ENCODE data around the gene USP24. TPM values are rescaled to one million over a fixed set of nuclear protein-coding genes. Genes with fewer than 3 reads are reported as not detected.

Gene USP24
- total and polyA plus RNA-seq, 12 donors: 11.3 to 45.1 (median 25.9) TPM

GRCh38 chr1:55043011-55043410, 172.2 kb downstream of the USP24 start:
- Histone ChIP-seq H3K36me3 (replicated peaks in 1 of 2) (no peaks in the 10 kb centered on the region), H3K27ac (no peak overlapping the region), H3K27me3 (peaks cover 29% of the 10 kb centered on the region), H3K9me3 (replicated peaks in 1 of 3) (no peaks in the 10 kb centered on the region), H3K4me1 (replicated peaks in 1 of 2) (peaks cover 0 to 5% of the 10 kb centered on the region in 2 donors), H3K4me3 (no peak overlapping the region)
- intact Hi-C loops (cut with DNase I): no loop called here
- 61 to 79% (median 65%) methylated on average over 2 of the region's 2 CpGs for WGBS, 4 donors
- TF ChIP-seq POLR2A (IDR thresholded peaks at IDR 0.05): no peak
- no peak for TF ChIP-seq CTCF (IDR thresholded peaks at IDR 0.05)
- DNase-seq: no peak

- Histone ChIP-seq H3K9me3 (replicated peaks in 1 of 3) (no peaks in the 10 kb centered on the region), H3K27ac (no peak overlapping the region), H3K27me3 (peaks cover 31% of the 10 kb centered on the region), H3K4me3 (no peak overlapping the region), H3K36me3 (replicated peaks in 1 of 2) (no peaks in the 10 kb centered on the region), H3K4me1 (replicated peaks in 1 of 2) (peaks cover 0 to 5% of the 10 kb centered on the region in 2 donors)
- DNase-seq: no peak
- 55 to 82% (median 72%) methylated on average over 3 of the region's 3 CpGs for WGBS, 4 donors
- intact Hi-C loops (cut with DNase I): no loop called here
- TF ChIP-seq CTCF (IDR thresholded peaks at IDR 0.05): no peak
- TF ChIP-seq POLR2A (IDR thresholded peaks at IDR 0.05): no peak
These were observed 173.6 kb downstream of the USP24 start for GRCh38 chr1:55041613-55042012.

- peaks cover 31% of the 10 kb centered on the region for H3K27me3 ChIP-seq
- H3K36me3 ChIP-seq (replicated peaks in 1 of 2): no peaks in the 10 kb centered on the region
- H3K4me1 ChIP-seq (replicated peaks in 1 of 2): peaks cover 0 to 5% of the 10 kb centered on the region in 2 donors
- no peaks in the 10 kb centered on the region for H3K9me3 ChIP-seq (replicated peaks in 1 of 3)
- WGBS, 4 donors: 42 to 74% (median 54%) methylated on average over 5 of the region's 5 CpGs
- intact Hi-C loops (cut with DNase I): no loop called here
- no peak for TF ChIP-seq POLR2A (IDR thresholded peaks at IDR 0.05)
- TF ChIP-seq CTCF (IDR thresholded peaks at IDR 0.05): no peak
- no peak for DNase-seq
- H3K4me3 ChIP-seq: no peak overlapping the region
- H3K27ac ChIP-seq: no peak overlapping the region
These were observed 174.2 kb downstream of the USP24 start for GRCh38 chr1:55040933-55041494.

- Histone ChIP-seq H3K36me3 (replicated peaks in 1 of 2) (no peaks in the 10 kb centered on the region), H3K9me3 (replicated peaks in 1 of 3) (no peaks in the 10 kb centered on the region), H3K4me1 (replicated peaks in 1 of 2) (peaks cover 0 to 5% of the 10 kb centered on the region in 2 donors), H3K27me3 (peaks cover 38% of the 10 kb centered on the region), H3K4me3 (no peak overlapping the region), H3K27ac (no peak overlapping the region)
- intact Hi-C loops (cut with DNase I): no loop called here
- DNase-seq: no peak
- 16 to 41% (median 28%) methylated on average over 27 to 49 of the region's 49 CpGs for WGBS, 4 donors
- TF ChIP-seq CTCF (IDR thresholded peaks at IDR 0.05) (no peak), POLR2A (IDR thresholded peaks at IDR 0.05) (no peak)
These were observed 174.9 kb downstream of the USP24 start for GRCh38 chr1:55040083-55040932.
